SU-DHL-6 (cell line): ENCODE measurements around the gene LRRC3.
A peak's percentile ranks its signal among the peaks of the same experiment; 100 is the strongest.

Experiments
- H2AFZ ChIP-seq: fragments of 200-600 bp; sonication (generic); 2 replicates; pipeline ENCODE4 v1.6.1; 2014; ENCODE audit warnings: low read depth, mild to moderate bottlenecking, moderate library complexity, mixed read lengths, antibody characterized with exemption, low read length; ENCODE audit not compliant: severe bottlenecking
- H3F3A ChIP-seq: fragments of 200-600 bp; shearing (Covaris generic); 2 replicates; pipeline ENCODE4 v1.6.0; 2016; ENCODE audit warnings: antibody characterized with exemption, mild to moderate bottlenecking; ENCODE audit not compliant: insufficient read depth
- H3K27ac ChIP-seq: fragments of 200-600 bp; sonication (generic); 2 replicates; pipeline ENCODE4 v1.5.1; 2016; ENCODE audit warnings: low read depth, mild to moderate bottlenecking, low read length, moderate library complexity, mixed read lengths
- H3K27me3 ChIP-seq: fragments of 200-600 bp; sonication (generic), shearing (Covaris generic); 2 replicates; pipeline ENCODE4 v1.6.0; 2014; ENCODE audit warnings: mild to moderate bottlenecking, low read length
- H3K36me3 ChIP-seq: fragments of 200-600 bp; sonication (generic); 2 replicates; pipeline ENCODE4 v1.6.1; 2014; ENCODE audit warnings: mild to moderate bottlenecking, low read length, mixed read lengths
- H3K4me2 ChIP-seq: fragments of 300-600, 200-600 bp; shearing (Covaris generic), sonication (generic); 2 replicates; pipeline ENCODE4 v1.6.0; 2014; ENCODE audit warnings: low read length, low read depth, mild to moderate bottlenecking; ENCODE audit not compliant: poor library complexity, severe bottlenecking
- H3K4me3 ChIP-seq: fragments of 200-600 bp; sonication (generic); 2 replicates; pipeline ENCODE4 v1.5.1; 2014; ENCODE audit warnings: antibody characterized with exemption, low read length, mild to moderate bottlenecking, mixed read lengths; ENCODE audit not compliant: insufficient read depth, poor library complexity, severe bottlenecking
- H3K79me2 ChIP-seq: fragments of 200-600 bp; sonication (generic); 2 replicates; pipeline ENCODE4 v1.6.1; 2014; ENCODE audit warnings: mild to moderate bottlenecking, low read length, moderate library complexity; ENCODE audit not compliant: insufficient read depth
- H3K9ac ChIP-seq: fragments of 200-600 bp; sonication (generic); 2 replicates; pipeline ENCODE4 v1.7.0; 2014; ENCODE audit warnings: mild to moderate bottlenecking, low read length
- H3K9me2 ChIP-seq: fragments of 200-600 bp; sonication (generic); replicated peaks from 2 replicates; pipeline ENCODE4 v1.6.1; 2014; ENCODE audit warnings: low read length; ENCODE audit not compliant: insufficient read depth
- H3K9me3 ChIP-seq: fragments of 200-600 bp; sonication (generic); 2 replicates; pipeline ENCODE4 v1.6.1; 2014; ENCODE audit warnings: low read length, mixed read lengths; ENCODE audit not compliant: insufficient read depth
- H4K20me1 ChIP-seq: fragments of 200-600 bp; sonication (generic); 2 replicates; pipeline ENCODE4 v1.6.1; 2014; ENCODE audit warnings: low read depth, mild to moderate bottlenecking, antibody characterized with exemption, low read length, moderate library complexity, mixed read lengths
- CTCF ChIP-seq: fragments of 200-600 bp; sonication (generic); IDR thresholded peaks from one replicate; pipeline ENCODE4 v1.5.1; 2017; ENCODE audit warnings: antibody characterized with exemption, mild to moderate bottlenecking, low read length, moderate library complexity; ENCODE audit not compliant: insufficient read depth, poor library complexity, severe bottlenecking
- EZH2phosphoT487 ChIP-seq: fragments of 200-600 bp; sonication (generic), shearing (Covaris generic); conservative IDR thresholded peaks from 2 replicates; pipeline ENCODE4 v1.6.1; 2018; ENCODE audit warnings: mild to moderate bottlenecking, antibody characterized with exemption, low read length, moderate library complexity, mixed read lengths

LRRC3 gene

GRCh38 chr21:44489962-44490361 lies 34.7 kb downstream of the LRRC3 start:
- Histone ChIP-seq H3K9me3 (peaks cover 9% of the 10 kb centered on the region; the same call in 1 of the 2 replicates), H3K79me2 (no peaks in the 10 kb centered on the region), H3K36me3 (no peaks in the 10 kb centered on the region), H3K27me3 (no peaks in the 10 kb centered on the region), H3K9ac (no peak overlapping the region), H3K27ac (no peak overlapping the region), H2AFZ (no peak overlapping the region), H3K4me2 (no peak overlapping the region), H3F3A (no peaks in the 10 kb centered on the region), H3K9me2 (no peaks in the 10 kb centered on the region), H3K4me3 (no peak overlapping the region), H4K20me1 (no peaks in the 10 kb centered on the region)
- no peak for TF ChIP-seq EZH2phosphoT487
- TF ChIP-seq CTCF: peak; percentile 9

GRCh38 chr21:44490405-44490804 lies 35.1 kb downstream of the LRRC3 start:
- Histone ChIP-seq H3K4me3 (no peak overlapping the region), H2AFZ (no peak overlapping the region), H3K79me2 (no peaks in the 10 kb centered on the region), H3F3A (no peaks in the 10 kb centered on the region), H4K20me1 (no peaks in the 10 kb centered on the region), H3K9me3 (peaks cover 9% of the 10 kb centered on the region; the same call in 1 of the 2 replicates), H3K9ac (no peak overlapping the region), H3K4me2 (no peak overlapping the region), H3K27me3 (no peaks in the 10 kb centered on the region), H3K36me3 (no peaks in the 10 kb centered on the region), H3K9me2 (no peaks in the 10 kb centered on the region), H3K27ac (no peak overlapping the region)
- TF ChIP-seq CTCF: no peak
- TF ChIP-seq EZH2phosphoT487: no peak

GRCh38 chr21:44490816-44491215 lies 35.5 kb downstream of the LRRC3 start:
- Histone ChIP-seq H3K36me3 (no peaks in the 10 kb centered on the region), H3K27me3 (no peaks in the 10 kb centered on the region), H4K20me1 (no peaks in the 10 kb centered on the region), H3K4me2 (no peak overlapping the region), H3K9ac (no peak overlapping the region), H2AFZ (no peak overlapping the region), H3K9me3 (peaks cover 9% of the 10 kb centered on the region; the same call in 1 of the 2 replicates), H3K4me3 (no peak overlapping the region), H3K27ac (no peak overlapping the region), H3K79me2 (no peaks in the 10 kb centered on the region), H3K9me2 (no peaks in the 10 kb centered on the region), H3F3A (no peaks in the 10 kb centered on the region)
- TF ChIP-seq EZH2phosphoT487 (no peak), CTCF (no peak)
